Left lung (tissue), 10 donors: ENCODE results near the gene METTL3. TPM values are rescaled to one million over a fixed set of nuclear protein-coding genes. Genes with fewer than 3 reads are reported as not detected.

ENCODE experiments used
- ATAC-seq: fragments of 200-7000 bp; cut with Tn5 transposase; one replicate; pipeline ENCODE4 v1.9.1; 2020; ENCODE audit warnings: moderate library complexity
- DNase-seq, 4 donors: peaks; one replicate each; pipeline ENCODE4 v3.0.0-alpha.2; 2013 to 2020
- H3K27ac ChIP-seq, 2 donors: fragments of 200-600 bp; sonication (generic) in 1 of 2; one replicate each; pipeline versions ENCODE4 v1.5.0 to v1.8.0; 2020 to 2021
- H3K27me3 ChIP-seq, 2 donors: fragments of 200-600 bp; sonication (generic) in 1 of 2; one replicate each; pipeline versions ENCODE4 v1.5.0 to v1.8.0; 2020 to 2021
- H3K36me3 ChIP-seq, 2 donors: fragments of 200-600 bp; sonication (generic) in 1 of 2; one replicate each; pipeline versions ENCODE4 v1.5.0 to v1.8.0; 2020 to 2021
- H3K4me1 ChIP-seq, 2 donors: fragments of 200-600 bp; one replicate each; pipeline ENCODE4 v1.8.0; 2021
- H3K4me3 ChIP-seq, 2 donors: fragments of 200-600 bp; sonication (generic) in 1 of 2; one replicate each; pipeline versions ENCODE4 v1.5.0 to v1.8.0; 2020 to 2021; ENCODE audit warnings: mild to moderate bottlenecking in 1 of 2
- H3K9me3 ChIP-seq, 2 donors: fragments of 200-600 bp; sonication (generic) in 1 of 2; one replicate each; pipeline versions ENCODE4 v1.5.0 to v1.8.0; 2020 to 2021
- intact Hi-C, 2 donors: fragments of 100-400 bp; cut with DNase I; formaldehyde crosslinking; loops; one replicate each; pipeline versions ENCODE4 v1.11.2 to v1.14.2; 2022
- polyA plus RNA-seq, 6 donors: library from polyadenylated mRNA; unstranded; fragments of 120-200 nt; gene quantifications; one replicate each; pipeline ENCODE4 v1.2.1, GENCODE V29; 2013; ENCODE audit not compliant: insufficient read length in 6 of 6
- total RNA-seq, 2 donors: library from RNA; stranded (reverse); fragmentation: NEBNext Ultra II Directional; extraction: Animal tissue kit (Norgen Biotek cat#: 25700); gene quantifications; one replicate each; pipeline ENCODE4 v1.2.1, GENCODE V29; 2021
- TF ChIP-seq, protein P1 (sequence below), 2 donors: fragments of 200-600 bp; sonication (generic) in 1 of 2; IDR thresholded peaks; one replicate each; pipeline versions ENCODE4 v1.5.0 to v1.8.0; 2021; ENCODE audit warnings: antibody characterized with exemption in 2 of 2
- donor health status: DM: no; HTN: yes; CAD: no.
- donor health status: DM: no; HTN: no; CAD: no.

METTL3 gene
- total and polyA plus RNA-seq, 8 donors = 36.8 to 109 (median 96.5) TPM

GRCh38 chr14:21503376-21503775 is 7.8 kb downstream of the METTL3 start:
- no peak for ATAC-seq
- intact Hi-C loops = no loop called here
- Histone ChIP-seq H3K4me3 (no peak overlapping the region), H3K27ac (no peak overlapping the region), H3K4me1 (peaks cover 0 to 18% of the 10 kb centered on the region in 2 donors), H3K27me3 (no peaks in the 10 kb centered on the region), H3K9me3 (no peaks in the 10 kb centered on the region), H3K36me3 (peaks cover 0 to 79% of the 10 kb centered on the region in 2 donors)
- TF ChIP-seq, protein P1, sequence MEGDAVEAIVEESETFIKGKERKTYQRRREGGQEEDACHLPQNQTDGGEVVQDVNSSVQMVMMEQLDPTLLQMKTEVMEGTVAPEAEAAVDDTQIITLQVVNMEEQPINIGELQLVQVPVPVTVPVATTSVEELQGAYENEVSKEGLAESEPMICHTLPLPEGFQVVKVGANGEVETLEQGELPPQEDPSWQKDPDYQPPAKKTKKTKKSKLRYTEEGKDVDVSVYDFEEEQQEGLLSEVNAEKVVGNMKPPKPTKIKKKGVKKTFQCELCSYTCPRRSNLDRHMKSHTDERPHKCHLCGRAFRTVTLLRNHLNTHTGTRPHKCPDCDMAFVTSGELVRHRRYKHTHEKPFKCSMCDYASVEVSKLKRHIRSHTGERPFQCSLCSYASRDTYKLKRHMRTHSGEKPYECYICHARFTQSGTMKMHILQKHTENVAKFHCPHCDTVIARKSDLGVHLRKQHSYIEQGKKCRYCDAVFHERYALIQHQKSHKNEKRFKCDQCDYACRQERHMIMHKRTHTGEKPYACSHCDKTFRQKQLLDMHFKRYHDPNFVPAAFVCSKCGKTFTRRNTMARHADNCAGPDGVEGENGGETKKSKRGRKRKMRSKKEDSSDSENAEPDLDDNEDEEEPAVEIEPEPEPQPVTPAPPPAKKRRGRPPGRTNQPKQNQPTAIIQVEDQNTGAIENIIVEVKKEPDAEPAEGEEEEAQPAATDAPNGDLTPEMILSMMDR (IDR thresholded peaks at IDR 0.05) = no peak
- DNase-seq = no peak

- H3K9me3 ChIP-seq = no peaks in the 10 kb centered on the region
- TF ChIP-seq, protein P1 (IDR thresholded peaks at IDR 0.05) = no peak
- H3K36me3 ChIP-seq = peaks cover 0 to 79% of the 10 kb centered on the region in 2 donors
- no peak for DNase-seq
- H3K4me1 ChIP-seq = peaks cover 0 to 9% of the 10 kb centered on the region in 2 donors
- no peak for ATAC-seq
- no peak overlapping the region for H3K27ac ChIP-seq
- no peaks in the 10 kb centered on the region for H3K27me3 ChIP-seq
- intact Hi-C loops = no loop called here
- H3K4me3 ChIP-seq = no peak overlapping the region
Measured at GRCh38 chr14:21501568-21501967, 9.6 kb downstream of the METTL3 start.

DNA sequence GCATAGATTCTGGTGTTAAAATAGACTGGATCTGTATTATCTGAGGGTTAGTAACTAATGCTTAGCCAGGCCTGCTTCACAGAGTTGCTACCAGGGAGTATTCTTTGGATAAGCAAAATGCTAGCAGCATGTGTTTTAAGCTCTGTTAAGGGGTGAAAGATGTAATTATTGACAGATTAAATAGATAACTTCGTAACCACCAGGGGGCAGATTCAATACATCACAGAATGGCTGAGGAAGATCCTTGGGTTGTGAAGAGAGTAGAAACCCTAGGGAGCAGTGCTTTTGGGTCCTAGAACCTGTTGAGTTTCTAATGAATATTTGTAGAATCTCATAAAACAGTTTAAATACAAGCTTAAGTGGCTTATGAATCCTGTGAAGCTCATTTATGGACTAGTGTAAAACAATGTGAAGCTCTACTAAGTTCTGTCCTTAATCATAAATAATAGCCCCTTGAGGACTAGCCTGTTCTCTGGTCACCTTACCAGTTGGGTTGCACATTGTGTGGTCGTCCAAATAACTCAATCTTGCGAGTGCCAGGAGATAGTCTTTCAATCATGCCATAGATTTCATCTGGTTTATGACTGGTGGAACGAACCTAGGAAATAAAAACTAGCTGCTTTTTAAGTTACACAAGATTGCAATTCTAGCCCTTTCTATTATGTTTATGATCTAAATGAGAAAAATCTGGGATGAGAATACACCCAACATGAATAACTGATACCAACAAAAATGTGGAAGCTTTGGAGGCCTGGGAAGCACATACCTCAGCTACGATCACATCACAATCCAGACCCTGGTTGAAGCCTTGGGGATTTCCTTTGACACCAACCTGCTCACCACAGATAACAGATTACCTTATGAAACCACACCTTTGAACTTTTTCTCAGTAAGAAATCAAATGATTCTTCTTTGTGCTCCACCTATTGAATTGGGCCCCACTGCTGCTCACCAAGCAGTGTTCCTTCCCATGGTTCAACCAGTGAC is 12.3 kb downstream of the METTL3 start:
- intact Hi-C loops = no loop called here
- no peak overlapping the region for H3K4me3 ChIP-seq
- DNase-seq (peak in 1 of 4 donors; percentile 53), ATAC-seq (peak; percentile 34)
- H3K36me3 ChIP-seq = peaks cover 0 to 100% of the 10 kb centered on the region in 2 donors
- H3K27me3 ChIP-seq = no peaks in the 10 kb centered on the region
- H3K9me3 ChIP-seq = no peaks in the 10 kb centered on the region
- no peak overlapping the region for H3K27ac ChIP-seq
- peaks cover 0 to 12% of the 10 kb centered on the region in 2 donors for H3K4me1 ChIP-seq
- TF ChIP-seq, protein P1 (IDR thresholded peaks at IDR 0.05) = peak in 1 of 2 donors; percentile 38

DNA sequence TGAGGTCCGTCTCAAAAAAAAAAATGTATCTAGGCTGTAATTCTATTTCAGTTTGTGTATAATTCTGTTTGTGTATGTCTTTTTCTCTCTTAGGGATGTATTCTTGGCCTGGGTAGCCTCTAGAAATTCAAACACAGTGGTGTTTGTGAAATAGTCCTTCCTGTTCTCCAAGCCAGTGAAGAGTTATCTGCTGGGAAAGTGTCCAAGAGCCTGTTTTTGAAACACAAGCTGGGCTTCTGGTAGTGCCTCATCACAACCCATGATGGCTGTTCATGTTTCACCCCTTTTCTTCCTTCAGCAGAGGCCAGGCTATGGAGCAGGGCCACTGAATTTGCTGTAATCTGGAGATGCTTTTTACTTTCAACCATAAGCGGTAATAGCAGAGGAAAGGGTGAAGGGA is 14.7 kb downstream of the METTL3 start:
- Histone ChIP-seq H3K27ac (peak overlapping the region; percentile 28 to 76), H3K4me3 (no peak overlapping the region), H3K9me3 (no peaks in the 10 kb centered on the region), H3K36me3 (peaks cover 0 to 100% of the 10 kb centered on the region in 2 donors), H3K4me1 (peaks cover 0 to 12% of the 10 kb centered on the region in 2 donors), H3K27me3 (no peaks in the 10 kb centered on the region)
- intact Hi-C loops = no loop called here
- TF ChIP-seq, protein P1 (IDR thresholded peaks at IDR 0.05) = no peak
- DNase-seq (peak in 1 of 4 donors; percentile 28), ATAC-seq (peak; percentile 54)
